ENCODE measurements around the gene GATAD2A.

Gene GATAD2A

DNA sequence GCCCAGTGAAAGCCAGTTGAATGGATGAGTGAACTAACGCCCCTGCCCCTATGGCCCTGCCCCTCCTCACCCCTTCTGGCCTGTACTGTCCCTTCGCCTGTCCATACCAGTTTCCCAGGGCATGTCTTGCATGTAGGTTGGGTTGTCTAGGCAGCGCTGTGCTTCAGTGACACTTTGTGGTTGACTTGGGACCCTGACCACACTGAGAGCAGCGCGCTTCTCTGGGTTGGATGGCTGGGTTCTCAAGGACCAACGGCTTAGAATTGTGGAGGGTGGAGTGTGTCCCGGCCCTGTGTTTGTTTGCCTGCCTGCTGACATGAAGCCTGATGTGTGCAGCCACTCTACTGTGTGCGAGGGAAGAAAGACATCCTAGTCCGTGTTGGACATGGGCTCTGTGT is 15.8 kb downstream of the GATAD2A start:
- ATAC-seq (no peak), DNase-seq (no peak)

DNA sequence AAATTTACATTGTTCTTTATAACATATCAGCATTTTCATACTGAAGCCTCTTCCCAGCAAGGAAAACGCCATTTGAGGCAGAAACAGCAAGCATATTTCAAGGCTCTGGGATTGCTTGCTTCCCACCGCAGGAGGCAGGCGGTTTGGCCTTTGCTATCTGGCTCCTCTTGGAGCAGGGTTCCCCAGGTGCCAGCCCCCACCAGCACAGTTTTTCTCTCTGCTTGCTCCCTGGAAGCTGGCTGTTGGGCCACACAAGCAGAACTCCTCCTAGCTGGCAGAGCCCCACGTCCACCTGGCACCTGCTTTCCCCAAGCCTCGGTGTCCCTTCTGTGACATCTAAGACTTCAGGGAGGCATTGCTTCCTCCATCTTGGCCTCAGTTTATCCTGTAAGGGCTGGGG is 16.7 kb downstream of the GATAD2A start:
- ATAC-seq: no peak
- DNase-seq: no peak

DNA sequence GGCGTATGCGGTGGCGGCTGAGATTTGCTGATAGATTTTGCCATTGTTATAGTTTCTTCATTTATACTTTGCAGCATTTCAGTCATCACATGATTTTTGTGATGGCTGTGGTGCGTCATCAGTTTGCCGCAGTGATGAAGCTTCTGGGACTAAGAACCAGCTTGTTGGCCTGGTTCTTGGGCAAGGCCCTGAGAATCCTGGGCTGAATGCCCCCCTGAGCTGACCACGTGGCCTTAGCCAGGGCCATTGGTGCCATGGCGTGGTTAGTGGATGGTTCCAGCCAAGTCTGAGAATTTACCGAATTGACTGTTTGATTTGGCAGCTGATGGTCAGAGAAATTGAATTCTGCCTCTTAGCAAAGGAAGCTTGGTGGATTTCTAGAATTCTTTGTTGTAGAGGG is 17.8 kb downstream of the GATAD2A start:
- ATAC-seq (no peak), DNase-seq (no peak)

DNA sequence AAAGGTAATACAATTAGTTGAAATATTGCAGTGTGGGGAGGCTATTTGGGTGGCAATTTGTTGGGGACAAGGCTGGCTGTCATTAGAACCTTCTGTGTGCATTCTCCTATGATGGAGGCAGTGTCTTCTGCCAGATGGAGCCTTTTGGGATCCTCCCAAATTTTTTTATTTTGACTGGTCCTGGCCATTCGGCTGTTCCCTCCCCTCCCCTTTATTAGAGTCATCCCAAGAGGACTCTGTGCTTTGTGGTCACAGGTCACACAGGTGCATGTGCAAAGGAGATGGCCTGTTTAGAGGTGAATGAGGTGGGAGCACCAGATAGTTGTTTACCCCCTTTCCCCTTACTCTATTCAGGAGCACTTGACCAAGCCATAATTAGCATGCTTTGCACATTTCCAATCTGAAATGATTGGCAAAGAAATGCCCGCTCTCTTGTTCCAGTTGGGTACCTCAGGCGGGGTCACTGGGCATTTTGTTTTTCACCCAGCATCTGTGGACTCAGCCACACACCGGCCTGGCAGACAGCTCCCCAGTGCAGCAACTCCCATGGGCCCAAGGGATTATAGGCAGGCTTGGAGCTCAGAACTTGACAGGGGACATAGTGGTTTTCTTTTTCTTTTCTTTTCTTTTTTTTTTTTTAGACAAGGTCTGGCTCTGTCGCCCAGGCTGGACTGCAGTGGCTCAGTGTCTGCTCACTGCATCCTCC is 19.8 kb downstream of the GATAD2A start:
- DNase-seq: no peak
- no peak for ATAC-seq

DNA sequence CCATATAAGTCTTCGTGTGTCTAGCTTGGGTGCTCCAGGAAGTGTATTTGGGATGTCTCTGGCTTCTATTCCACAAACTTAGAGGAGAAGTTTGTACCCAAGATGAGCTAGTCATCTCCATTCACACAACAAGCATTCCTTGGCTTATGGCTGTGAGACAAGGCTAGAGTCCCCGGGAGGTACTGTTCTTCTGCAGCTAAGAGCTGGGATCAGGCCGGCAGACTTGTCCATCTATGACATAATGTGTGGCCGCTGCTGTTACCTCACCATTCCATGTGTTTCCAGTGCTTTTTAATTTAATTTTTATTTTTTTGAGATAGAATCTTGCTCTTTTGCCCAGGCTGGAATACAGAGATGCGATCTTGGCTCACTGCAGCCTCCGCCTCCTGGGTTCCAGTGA is 20.7 kb downstream of the GATAD2A start:
- DNase-seq (no peak), ATAC-seq (no peak)

DNA sequence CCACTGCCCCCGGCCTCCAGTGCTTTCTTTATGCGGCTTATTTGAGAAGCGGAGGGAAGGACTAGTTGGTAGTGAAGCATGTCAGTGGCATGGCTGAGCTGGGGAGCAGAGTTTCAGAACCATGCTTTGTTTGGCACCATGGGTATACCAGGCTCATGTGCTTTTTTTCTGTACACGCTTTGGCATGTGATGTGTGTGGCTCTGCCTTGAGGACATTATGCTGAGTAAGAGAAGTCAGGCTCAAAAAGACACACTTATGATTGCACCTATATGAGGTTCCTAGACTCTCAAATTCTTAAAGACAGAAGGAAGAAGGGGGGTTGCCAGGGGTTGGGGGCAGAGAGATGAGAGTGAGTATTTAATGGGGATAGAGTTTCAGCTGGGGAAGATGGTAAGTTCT is 21.3 kb downstream of the GATAD2A start:
- no peak for ATAC-seq
- no peak for DNase-seq

DNA sequence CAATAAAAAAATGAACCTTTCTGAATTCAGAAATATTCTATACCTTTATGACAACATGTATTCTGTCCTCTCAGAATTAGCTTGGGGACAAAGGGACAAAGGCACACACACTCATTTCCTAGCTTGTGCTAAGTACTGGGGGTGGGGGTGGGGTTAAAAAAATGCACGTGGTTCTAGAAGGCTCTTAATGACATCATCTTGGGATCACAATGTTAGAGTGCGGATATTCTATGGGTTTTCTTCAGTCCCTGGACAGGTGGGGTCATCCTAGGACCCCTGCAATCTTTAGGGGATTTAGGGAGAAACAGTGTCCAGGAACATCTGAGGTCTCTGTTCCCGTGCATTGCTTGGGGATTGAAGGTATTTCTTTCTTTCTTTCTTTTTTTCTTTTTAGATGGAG is 21.8 kb downstream of the GATAD2A start:
- no peak for ATAC-seq
- DNase-seq: no peak

DNA sequence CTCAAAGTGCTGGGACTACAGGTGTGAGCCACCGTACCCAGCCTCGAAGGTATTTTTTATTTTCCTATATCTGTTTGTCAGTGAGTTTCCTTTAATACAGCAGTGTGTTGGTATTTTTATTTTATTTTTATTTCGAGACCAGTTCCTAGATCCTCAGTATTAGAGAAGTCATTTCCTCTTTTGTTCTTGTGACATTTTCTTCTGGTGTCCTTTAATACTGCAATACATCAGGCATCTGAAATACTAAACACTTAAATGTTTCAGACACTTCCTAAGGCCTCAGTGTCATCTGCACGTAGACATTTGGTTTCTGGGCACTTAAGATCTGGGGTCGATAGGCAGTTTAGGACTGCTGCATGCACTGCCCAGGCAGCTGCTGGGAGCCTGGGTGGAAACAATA is 22.5 kb downstream of the GATAD2A start:
- ATAC-seq (no peak), DNase-seq (no peak)

DNA sequence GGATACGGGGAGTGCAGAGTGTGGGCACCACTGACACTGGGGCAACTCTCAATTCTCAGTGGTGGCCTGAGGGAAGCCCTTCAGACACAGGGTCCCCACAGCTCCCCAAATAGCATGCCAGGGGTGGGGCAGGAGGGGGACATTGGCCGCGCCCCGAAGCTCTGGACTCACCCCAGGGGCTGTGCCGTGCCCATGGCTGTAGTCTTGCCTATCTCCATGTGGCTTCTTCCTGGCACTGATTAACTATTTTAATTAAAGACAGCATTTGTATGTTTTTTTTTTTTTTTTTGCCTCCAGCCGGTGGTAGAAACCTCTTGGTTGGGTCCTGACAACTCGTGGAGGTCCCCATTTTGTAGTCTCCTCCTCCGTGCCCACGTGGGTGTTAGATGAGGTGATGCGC is 23.3 kb downstream of the GATAD2A start:
- no peak for ATAC-seq
- no peak for DNase-seq

DNA sequence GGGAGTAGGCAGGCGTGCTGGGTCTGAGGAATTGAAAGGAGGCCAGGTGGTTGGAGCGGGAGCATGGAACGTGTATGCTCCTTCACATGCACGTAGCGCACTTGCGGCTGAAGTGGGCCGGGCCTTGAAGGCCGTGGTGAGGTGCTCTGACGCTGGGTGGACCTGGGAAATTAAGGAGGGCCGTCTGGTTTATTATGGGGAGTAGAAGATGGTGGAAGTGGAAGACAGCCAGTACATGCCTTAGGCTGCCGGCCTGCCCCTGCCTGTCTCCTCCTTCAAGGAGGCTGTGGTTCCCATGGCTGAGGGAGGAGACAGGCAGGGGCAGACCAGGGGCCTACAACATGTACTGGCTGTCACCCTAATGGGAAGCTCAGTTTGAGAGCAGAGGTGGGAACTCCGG is 23.9 kb downstream of the GATAD2A start:
- ATAC-seq: no peak
- DNase-seq: no peak

DNA sequence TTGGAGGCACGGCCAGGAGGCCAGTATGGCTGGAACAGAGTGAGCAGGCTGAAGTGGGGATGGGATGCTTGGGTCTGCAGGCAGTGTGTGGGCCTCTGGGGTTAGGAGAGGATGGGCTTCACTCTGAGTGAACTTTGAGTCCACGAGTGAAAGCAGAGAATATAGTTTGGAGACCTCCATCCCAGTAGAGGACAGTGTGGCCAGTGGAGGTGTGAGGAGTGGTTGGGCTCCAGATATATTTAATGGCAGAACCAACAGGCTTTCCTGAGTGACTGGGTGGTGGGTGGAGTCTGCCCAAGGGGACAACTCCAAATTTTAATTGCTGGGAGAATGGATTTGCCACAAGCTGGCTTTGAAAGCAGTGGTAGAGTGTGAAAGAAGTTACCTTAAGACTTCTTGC is 27.3 kb downstream of the GATAD2A start:
- DNase-seq (no peak), ATAC-seq (no peak)

DNA sequence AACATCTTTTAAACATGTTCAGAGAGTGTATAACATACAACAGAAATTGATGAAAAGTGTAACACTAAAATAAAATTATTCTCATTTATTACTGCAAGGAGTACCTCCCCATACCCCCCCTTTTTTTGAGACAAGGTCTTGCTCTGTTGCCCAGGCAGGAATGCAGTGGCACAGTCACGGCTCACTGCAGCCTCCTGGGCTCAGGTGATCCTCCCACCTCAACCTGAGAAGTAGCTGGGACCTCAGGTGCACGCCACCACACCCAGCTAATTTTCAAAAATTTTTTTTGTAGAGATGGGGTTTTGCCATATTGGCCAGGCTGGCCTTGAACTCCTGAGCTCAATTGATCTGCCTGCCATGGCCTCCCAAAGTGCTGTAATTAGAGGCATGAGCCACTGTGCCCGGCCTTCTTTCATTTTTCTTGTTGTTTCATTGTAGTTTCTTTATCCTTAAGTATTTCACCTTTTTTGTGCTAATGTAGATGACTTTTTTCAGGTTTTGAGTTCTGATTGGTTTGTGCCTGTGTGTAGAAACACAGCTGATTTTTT is 28.3 kb downstream of the GATAD2A start:
- ATAC-seq (no peak), DNase-seq (no peak)

DNA sequence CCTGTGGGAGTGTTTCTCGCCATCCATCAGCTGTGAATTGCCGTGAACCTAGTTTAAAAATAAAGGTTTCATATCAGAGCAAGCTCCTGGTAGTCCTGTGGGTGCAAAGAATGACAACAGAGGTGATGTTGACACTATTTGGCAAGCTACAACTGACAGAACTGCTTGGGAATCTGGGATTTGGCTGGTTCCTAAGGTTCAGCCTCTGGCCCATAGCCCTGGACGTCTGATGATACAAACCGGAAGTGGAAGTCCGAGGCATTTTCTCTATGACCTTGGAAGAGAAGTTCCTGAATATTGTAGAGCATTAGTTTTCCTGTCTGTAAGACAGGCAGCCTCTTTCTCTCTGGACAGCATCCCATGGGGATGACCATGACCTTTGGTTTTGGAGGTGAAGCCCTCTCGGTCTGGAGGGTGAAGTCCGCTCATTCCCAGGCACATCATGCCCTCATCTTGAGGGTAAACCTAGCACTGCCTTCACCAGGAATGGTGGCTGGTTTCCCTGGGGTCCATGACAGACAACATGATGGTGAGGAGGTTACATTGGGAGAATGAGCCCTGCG is 29.1 kb downstream of the GATAD2A start:
- DNase-seq: no peak
- no peak for ATAC-seq

DNA sequence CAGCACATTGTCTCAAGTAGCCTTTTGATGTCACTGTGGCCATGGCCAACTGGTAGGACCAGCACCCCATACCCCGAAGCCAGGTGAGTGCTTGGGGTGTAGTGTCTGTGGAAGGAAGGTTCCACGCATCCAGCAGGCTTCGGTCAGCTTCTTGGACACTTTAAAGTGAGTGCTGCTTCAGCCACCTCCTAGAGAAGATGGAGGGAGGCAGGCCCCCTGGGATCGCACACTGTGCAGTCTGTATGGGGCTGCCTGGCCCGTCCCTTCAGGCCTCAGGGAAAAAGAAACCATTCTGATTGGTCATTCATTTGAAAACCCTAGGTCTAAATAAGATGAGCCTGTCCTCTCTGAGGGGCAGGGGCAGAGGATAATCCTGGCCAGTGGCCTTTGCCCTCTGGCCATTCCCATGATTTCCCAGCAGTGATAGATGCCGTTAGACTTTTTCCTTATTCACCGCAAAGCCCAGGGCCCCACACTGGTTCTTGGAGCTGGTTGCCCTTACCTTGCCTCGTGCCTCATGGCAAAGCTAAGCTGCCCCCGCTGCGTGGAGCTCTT is 30.7 kb downstream of the GATAD2A start:
- DNase-seq (no peak), ATAC-seq (no peak)

DNA sequence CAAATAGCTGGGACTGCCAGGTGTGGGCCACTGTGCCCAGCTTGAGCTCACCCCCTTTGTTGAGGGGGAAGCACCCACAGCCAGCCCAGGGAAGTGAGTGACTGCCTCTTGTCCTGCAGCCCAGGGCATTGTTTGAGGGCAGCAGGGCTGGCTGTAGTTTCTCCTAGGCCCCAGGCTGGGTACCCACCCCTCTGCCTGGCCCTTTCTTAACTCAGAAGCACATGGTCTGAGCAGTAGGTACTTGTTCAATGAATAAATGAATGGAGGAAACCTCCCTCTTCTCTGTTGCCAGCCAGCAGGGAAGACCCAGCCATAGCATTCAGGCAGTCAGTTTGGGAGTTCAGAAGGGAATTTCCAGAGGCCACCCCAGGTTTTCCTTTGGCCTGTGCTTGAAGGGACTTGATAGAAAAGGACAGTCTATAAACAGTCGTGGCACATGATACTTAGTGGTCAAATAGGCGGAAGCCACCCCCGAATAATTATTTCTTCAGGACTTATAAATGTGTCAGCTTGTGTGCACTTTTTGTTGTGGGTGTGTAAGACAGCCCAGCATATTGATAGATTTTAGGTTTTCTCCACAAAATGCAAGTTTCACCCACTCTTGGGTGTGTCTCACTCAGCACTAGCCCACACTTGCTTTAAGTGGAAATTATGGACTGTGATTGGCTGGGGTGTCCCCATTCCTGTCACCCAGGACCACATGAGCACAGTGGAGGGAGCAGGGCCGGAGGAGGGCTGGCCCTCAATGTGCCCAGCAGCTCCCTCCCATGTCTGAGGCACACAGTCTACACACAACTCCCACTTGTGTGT is 33.1 kb downstream of the GATAD2A start:
- DNase-seq (no peak), ATAC-seq (peak; percentile 34)

DNA sequence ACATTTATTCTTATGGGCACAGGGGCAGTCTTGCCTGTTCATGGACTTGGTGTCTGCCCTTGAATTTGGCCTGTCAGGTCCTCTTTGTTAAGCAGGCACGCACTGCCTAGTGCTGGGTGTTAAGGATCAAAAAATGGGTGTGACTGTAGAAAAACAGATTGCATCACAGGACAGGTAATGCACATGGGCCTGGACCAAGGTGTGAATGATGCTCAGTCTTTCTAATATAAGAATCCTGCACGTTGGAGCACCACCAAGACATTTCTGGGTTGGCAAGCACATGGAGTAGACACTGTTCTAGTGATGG is 33.7 kb downstream of the GATAD2A start:
- DNase-seq (no peak), ATAC-seq (no peak)

DNA sequence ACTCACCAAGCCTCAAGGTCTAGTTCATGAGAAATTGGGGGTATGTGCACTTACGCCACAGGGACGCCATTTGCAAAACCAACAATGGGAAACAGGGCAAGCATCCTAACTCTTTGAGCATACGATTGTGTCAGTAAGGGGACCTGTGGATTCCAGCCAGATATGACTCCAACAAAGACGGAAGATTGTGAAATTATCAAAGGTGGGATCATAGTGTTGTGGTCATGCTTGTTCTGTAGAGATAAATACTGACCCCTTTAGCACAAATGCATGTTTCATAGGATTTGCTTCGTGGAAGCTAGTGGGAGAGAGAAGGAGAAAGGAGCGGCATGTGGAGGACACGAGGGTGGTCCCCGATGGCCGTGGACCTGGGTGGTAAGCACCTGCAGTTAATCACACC is 37.8 kb downstream of the GATAD2A start:
- DNase-seq (no peak), ATAC-seq (no peak)

DNA sequence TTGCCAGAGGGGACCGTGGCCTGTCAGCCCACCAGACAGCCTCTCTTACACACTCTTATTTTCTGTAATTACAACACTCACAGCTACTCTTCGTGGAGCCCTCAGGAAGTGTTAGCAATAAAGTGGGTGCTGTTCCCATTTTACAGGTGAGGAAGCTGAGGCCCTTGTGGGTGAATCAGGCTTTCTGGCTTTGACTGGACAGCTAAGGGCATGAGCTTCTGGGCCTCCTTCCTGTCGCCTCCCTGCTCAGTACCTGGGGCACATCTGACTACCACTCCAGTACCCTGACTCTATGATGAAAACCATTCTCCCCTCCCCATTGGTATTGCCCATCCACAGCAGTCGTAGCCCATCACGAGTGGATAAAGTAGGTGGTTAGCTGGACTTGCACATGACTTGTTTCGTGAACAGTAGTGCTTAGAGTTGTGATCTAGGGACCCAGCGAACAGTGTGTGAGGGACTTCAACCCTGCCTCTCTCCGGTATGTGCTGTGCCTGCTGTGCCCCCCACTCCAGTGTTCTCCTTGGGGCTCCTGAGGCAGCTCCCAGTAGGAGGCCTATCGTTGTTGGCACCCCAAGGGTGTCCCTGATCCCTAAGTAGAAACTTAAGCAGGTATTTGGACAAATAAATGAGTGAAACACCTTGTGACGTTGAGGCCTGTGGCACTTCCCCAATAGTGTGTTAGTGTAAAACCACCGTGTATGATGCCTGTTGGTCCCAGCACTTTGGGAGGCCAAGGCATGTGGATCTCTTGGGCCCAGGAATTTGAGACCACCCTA is 38.6 kb downstream of the GATAD2A start:
- peak; percentile 42 for ATAC-seq

DNA sequence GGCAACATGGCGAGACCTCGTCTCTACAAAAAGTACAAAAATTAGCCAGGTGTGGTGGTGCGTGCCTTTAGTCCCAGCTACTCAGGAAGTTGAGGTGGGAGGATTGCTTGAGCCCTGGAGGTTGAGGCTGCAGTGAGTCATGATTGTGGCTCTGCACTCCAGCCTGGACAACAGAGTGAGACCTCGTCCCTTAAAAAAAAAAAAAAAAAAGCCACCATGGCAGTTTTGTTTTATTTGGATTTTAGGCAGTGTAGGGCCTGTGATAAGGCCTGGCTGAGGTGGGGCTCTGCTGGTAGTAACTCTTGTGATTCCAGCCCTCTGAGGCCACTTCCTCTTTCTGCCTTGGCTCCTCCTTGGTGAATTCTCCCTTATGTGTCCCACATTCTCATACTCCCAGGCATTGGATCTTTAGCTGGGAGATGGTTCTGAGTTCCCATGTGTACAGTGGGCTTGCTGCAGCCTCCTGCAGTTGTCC is 39.2 kb downstream of the GATAD2A start:
- DNase-seq: no peak
- peak; percentile 12 for ATAC-seq

More for the DNA sequence above, 38.6 kb downstream of the GATAD2A start:
- DNase-seq: no peak

DNA sequence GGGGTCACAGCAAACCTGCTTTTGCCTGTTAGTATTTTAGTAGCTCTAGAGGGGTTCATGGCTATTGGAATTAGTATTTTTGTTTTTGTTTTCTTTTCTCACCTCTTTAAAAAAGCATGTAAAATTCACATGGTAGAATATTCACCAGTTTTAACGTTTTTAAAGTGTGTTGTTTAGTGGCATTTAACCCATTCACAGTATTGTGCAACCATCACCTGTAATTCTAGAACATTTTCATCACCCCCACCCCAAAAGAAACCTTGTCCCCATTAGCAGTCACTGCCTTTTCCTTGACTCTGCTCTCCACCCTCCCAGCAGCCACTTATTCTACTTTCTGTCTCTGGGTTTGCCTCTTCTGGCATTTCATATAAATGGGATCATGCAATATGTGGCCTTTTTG is 39.8 kb downstream of the GATAD2A start:
- ATAC-seq (no peak), DNase-seq (no peak)

DNA sequence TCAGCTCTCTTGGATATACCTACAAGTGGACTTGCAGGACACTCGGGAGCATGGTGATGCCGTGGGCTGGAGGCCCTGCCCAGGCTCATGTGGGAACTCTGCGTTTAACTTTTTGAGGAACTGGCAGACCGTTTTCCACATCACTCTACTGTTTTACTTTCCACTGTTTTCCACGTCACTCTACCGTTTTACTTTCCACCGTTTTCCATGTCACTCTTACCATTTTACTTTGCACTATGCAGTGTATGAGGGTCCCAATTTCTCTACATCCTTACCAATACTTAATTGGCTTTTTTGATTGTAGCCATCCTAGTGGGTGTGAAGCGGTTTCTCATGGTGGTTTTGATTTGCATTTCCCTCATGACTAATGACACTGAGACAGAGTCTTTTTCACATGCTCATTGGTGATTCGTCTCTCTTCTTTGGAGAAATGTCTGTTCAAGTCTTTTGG is 40.5 kb downstream of the GATAD2A start:
- peak; percentile 73 for ATAC-seq
- peak; percentile 30 for DNase-seq

All from stimulated activated naive CD8-positive, alpha-beta T cell treated with anti-CD3 and anti-CD28 coated beads, Interleukin-15, Interleukin-2, amounts not matched to agents 100 U/mL and 50 U/mL, for 24 hours (primary cell).